ENCODE results near the gene FSCN2.
A peak's percentile ranks its signal among the peaks of the same experiment; 100 is the strongest.

Gene FSCN2, protein sequence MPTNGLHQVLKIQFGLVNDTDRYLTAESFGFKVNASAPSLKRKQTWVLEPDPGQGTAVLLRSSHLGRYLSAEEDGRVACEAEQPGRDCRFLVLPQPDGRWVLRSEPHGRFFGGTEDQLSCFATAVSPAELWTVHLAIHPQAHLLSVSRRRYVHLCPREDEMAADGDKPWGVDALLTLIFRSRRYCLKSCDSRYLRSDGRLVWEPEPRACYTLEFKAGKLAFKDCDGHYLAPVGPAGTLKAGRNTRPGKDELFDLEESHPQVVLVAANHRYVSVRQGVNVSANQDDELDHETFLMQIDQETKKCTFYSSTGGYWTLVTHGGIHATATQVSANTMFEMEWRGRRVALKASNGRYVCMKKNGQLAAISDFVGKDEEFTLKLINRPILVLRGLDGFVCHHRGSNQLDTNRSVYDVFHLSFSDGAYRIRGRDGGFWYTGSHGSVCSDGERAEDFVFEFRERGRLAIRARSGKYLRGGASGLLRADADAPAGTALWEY
- total RNA-seq, result 0 to 1.5 (median 0.85) reads per million in 4 experiments

DNA sequence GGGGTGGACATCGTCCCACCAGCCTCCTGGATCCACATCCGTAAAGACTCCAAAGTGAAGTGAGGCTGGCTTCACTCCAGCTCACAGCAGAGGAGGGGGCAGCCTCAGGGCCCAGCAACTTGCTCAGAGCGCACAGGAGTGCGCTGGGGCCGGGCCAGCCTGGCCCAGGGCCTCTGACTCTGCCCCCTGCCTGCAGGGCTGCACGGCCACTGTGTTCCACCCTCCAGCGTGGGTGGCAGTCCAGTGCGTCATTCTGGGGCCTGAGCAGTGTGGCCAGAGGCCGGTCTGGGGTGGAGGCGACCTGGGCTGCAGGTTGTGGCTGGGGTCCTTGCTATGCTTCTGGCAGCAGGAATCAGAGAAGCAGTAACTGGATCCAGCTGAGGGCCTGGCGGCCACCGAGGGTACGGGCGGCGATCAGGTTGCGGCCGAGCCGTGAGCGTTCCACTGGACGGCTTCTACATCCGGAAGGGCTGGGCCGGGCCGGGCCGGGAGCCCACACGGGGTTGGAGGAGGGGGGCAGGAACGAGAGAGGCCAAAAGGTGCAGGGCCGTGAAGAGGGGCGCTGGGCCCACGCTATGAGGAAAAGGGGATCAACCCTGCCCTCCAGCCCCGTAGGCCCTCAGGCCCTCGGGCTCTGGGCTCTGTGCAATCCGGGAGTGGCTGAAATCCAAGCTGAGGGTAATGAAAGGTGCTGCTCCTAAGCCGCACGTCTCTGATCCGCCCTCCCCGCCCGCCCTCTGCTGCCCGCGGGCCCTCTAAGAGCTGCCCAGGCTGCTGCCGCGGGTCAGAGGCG is at the start of gene FSCN2:
FSCN2 (plus strand) TSS at position 787 of the 793 bp plus-strand sequence. CDS start 155 bp downstream, outside the sequence.
- DNase-seq, result no peak

DNA sequence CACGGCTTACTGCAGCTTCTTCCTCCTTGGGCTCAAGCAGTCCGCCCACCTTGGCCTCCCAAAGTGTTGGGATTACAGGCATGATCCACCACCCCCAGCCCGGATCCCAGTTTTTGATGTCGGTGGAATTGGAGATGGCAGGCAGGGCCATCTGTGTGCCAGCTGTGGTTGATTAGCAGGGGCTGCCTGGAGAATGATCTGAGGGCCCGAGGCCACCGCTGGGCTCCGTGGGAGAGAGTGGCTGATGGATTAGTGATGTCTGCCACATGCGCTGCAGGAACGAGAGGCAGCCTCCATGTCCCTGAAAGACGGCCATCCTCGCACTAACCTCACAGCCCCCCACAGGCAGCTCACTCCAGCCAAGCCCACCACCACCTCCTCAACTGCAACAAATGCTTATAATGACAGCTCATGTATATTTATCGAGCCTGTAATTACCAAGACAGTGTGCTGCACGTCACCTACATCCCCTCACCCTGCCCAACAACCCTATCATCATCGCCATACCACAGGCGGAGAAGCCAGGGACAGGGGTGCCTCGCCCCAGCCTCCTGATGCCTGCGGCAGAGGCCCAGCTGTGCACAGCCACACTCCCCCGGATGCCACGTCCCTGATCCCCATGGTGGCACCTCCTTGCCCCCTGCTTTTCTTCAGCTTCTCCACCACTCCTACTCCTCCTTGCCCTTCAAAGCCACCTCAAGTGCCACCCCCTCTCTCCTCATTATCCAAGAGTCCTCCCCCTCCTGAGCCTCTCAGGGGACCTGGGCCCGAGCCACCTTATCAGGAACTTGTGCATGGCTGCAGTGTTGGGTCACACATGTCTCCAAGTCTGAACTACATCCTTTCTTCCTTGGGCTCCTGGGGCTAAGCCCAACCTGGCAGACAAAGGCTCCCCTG is 48.8 kb upstream of the FSCN2 start:
- DNase-seq, result no peak

DNA sequence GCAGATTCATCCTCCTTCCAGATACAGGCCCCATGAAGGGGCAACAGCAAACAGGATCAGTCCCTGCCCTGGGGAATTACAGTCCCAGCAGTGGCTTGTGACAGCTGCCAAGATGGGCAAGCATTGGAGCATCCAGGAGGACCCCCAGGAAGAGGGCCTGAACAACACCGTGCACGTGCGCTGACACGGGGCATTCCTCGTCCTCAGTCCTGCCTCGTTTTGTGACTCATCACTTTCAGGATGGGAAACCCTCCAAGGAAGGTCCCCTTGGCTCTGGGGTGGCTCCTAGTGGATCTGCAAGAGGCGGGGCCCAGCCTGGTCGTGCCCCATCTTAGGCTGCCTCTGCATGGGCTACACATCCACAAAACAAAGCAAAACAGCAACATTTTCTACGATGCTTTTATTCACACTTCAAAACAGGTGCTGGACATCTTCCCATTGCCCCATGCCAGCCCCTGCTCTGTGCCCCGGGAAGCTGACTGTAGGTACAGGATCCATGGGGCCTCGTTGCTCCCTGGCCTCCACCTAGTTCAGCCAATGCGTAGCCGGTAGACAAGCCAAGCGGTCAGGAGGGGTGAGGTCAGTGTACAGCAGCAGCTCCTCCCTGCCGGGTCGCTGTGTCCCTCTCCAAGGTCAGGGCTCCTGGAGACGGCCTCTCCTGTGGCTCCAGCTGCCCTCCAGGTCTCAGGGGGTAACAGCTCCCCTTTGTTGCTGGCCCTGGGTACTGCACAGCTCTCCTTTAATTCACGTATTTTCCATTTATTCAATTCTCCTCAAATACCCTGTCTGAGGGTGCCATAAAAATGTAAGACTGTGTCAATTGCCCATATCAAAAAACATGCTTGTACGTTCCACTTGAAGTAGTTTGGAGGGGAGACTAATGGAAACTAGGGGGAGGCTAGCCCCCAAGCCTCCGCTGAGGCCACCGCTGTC is 47.8 kb upstream of the FSCN2 start:
- no peak for DNase-seq

DNA sequence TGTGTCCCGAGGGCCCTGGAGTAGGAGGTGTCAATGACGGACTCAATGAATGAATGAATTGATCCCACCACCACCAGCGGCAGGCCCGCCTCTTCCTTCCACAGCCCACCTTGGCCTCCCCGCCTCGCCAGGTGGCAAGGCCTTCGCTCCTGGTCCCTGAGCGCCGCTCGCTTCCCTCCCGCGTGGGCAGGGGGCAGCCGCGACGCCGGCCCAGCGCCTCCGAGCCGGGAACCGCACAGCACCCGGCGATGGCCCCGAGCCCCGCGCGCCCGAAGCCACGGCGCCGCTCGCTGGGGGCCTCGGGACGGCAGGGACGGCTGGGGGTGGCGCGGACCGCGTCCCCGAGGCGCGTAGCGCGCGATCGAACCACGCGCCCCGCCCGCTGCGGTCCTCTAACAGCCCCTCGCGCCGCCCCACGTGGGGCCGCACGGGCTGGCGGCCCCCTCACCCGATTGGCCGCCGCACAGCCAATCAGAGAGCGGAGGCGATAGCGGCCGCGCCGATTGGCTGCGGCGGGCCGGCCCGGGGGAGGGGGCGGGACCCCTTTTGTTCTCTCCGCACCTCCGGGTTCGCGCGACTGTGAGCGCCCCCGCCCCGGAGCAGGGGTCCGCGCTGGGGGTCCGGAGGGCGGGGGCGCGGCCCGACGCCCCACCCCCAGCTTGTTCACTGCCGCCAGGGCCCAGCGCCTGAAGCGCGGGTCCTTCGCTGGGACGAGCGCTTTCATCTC is 46.9 kb upstream of the FSCN2 start:
- DNase-seq, result peak; percentile 64

DNA sequence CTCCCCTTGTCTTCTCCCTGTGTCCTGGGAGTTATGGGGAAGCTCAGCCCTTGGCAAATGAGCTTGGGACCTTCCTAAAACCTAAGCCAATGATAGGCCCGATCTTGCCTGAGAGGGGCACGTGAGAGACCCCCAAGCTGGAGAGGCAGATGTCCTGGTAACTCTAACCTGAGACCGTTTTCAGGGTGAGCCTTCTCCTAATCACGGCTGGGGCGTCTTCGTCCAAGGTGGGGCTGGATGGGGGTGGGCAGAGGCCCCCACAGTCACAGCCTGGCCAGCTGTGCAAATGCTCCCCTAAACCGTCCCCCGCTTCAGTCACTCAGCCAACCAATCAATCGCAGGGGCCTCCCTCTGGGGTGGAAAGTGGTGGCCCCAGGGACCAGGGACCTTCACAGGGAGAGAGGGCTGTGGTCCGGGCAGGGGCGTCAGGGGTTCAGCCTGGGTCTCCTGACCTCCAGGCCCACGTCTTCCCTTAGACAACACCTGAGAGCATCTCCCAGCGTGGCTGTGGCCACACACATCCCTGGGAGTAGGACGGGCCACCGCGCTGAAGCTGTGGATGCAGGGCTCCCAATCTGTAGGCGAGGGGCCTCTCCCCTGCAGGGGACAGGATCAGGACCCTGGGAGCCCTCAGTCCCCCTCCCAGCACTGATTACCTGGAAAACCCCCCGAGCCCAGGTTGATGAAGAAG is 46.2 kb upstream of the FSCN2 start:
- no peak for DNase-seq

DNA sequence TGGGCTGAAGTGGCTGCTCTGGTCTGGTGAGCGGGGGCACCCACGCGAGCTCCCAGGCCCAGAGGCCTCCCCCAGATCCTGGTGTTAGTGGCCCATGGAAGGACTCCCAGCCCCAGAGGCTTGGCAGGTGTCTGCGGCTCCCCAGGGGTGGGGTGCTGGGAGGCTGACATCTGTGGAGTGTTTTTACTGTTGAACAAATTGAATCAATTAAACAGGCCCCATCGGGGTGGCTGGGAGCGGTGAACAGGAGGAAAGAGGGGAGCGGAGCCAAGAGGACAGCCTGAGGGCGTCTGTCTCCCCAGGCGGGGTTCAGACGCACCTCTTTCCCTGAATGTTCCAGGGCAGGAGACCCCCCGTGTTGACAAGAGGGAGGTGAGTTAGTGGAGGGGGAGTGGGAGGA is 45.5 kb upstream of the FSCN2 start:
- no peak for DNase-seq

DNA sequence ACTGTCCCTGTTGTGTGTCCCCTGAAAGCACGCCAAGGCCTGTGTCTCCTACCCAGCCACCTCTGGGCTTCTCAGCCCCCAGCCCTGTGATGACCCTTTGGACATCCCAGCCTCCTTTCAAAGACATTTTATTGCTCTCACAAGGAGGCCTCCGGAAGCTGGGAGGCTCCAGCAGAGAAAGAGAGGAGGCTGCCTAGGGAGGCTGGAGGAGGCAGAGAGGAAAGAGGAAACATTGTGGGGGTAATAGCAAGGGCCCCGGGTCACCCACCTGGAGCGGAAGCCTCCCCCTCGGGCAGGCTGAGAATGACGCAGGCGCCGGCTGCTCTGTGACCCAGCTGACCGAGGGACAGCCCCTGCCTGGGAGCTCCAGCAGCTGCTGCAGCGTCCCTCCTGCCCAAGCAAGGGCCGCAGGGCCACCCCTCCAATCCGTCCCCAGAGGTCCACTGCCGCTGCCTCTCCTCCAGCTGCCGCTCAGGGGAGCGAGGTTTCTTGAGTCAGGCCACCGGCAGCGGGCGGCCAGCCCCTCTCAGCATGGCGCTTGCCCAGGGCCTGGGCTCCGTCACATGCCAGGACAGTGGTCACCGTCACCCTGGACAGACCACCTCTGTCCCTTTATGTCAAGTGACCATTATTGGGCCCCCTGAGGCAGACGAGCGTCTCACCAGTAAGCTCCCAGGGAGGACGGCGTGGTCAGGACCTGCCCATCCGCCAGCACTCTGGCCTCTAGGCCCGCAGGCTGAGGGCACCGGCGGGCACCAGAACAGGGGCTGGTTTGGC is 44.9 kb upstream of the FSCN2 start:
- DNase-seq, result no peak

DNA sequence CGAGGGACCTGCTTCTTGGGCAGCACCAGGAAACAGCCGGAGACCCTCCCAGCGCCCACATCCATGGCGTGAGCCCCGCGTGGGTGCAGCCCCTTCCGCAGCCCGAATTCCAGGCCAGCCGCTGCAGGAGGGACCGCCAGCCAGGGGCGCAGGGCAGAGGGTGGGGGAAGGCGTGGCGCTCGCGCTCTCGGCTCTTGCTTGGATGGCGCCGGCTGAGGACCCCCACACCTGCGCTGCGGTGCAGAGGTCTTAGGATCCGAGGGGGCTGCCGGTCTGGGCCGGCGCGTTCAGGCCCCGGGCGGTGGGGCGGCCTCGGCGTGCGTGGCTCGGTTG is 44.3 kb upstream of the FSCN2 start:
- no peak for DNase-seq

DNA sequence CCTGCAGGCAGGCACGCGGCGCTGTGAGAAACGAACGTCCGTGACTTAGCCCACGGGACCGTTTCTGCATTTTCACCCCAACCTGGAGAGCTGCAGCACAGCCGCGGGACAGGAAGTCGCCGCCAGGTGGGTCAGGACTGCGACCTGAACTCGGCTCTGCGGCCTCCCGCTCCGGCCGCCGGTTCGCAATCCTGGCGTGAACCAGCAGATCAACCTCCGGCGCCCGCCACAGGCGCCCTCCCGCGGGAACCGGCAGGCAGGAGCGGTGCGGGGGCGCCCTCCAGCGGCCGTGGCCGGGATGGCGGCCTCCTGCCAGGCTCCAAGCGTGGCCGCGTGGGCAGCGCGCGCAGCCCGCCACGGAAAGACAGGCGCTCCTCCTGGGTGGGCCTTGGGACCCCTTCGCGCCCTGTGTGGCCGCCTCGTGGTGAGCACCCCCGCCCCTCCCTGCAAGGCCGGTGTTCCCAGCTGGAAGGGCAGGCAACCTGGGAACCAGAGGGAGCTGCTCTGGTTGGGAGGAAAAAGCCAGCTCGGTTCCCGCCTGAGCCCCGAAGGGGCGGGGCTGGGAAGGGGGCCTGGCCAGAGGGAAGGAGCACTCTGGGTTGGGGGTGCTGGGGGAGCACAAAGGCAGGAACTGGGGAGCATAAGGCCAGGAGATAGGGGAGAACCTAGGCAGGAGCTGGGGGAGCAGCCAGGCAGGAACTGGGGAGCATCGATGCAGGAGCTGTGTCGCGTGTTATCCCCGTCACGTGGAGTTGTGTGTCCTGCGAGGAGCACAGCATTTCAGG is 43.8 kb upstream of the FSCN2 start:
- DNase-seq, result peak; percentile 75

DNA sequence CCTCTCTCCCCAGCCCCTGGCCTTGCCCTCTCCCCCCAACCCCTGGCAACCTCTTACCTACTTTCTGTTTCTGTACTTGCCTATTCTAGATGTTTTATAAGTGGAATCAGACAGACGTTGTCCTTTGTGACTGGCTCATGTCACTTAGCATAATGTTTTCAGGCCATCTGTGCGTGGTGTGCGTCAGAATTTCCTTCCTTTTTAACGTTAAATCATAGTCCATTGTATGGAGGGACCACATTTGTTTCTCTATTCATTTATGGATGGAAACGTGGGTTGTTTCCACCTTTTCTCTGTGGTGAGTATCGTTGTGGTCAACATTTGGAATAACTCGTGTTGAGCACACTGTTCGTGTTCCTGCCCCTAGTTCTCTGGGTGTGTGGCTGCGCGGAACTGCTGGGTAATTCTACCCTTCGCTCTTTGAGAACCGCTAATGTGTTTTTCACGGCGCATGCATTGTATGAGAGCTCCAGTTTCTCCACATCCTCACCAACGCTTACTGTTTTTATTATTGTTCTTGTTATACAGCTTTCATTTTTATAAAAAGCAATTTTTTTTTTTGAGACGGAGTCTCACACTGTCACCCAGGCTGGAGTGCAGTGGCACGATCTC is 41.9 kb upstream of the FSCN2 start:
- no peak for DNase-seq

DNA sequence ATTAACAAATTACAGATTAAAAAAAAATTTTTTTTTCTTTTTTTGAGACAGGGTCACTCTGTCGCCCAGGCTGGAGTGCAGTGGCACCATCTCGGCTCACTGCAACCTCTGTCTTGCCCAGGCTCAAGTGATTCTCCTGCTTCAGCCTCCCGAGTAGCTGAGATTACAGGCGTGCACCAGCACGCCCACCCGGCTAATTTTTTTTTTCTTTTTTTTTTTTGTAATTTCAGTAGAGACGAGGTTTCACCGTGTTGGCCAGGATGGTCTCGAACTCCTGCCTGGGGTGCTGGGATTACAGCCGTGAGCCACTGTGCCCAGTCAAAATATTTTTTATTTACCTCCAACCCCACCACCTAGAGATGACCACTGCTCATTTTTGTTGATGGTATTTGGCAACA is 41.1 kb upstream of the FSCN2 start:
- DNase-seq, result no peak

DNA sequence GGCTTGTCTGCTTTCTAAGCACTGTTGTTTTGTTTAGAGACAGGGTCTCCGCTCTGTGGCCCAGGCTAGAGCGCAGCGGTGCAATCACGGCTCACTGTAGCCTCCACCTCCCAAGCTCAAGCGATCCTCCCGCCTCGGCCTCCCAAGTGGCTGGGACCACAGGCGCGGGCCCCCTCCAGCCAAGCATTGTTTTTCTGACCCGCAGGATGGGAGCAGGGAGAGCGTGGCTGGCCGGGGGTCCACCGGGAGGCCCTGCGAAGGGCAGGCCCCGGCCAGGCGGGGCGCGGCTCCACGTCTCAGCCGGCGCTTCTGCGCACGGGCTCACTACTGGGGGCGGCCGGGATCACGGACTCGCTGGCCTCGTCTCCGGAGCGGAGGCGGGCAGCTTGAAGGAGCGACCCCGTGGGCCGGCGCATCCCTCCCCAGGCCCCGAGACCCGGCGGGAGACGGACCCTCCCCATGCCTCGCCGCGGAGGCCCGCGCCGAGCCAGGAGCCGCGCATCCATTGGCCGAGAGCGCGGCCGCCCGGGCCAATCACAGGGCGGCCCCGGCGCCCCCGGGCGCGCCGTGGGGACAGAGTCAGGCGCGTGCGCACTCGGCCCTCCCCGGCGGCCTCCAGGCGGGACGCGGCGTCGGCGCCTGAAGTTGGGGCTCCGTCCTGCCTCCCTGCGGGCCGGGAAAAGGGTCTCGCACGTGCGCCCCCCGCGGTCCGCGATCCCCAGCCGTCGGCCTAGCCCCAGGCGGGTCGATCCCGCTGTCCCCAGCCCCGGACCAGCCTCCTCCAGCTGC is 40.5 kb upstream of the FSCN2 start:
- peak; percentile 74 for DNase-seq

DNA sequence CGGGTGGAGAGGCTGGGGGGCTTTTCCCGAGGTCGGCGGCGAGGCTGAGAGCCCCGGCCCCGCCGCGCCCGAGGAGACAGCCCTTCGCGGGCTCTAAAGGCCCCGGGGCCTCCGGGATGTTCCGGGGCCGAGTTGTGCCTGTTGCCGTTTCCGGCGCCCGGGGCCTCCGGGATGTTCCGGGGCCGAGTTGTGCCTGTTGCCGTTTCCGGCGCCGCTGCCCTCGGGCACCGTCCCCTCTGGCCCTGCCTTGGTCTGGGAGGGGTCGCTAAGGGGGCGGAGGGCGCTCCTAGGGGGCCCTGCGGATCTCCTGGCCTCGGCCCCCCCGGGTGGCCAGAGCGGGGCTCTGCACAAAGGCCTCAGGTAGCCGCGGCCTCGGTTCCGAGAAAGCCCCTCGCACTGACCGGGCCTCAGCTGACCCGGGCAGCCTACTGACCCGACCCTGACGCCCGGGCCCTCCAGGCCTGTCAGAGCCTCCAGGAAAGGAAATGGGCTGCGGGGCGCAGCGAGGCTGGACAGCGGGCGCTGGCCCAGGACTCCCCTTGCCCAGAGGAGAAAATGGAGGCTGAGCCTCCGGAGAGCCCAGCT is 39.8 kb upstream of the FSCN2 start:
- DNase-seq, result no peak

DNA sequence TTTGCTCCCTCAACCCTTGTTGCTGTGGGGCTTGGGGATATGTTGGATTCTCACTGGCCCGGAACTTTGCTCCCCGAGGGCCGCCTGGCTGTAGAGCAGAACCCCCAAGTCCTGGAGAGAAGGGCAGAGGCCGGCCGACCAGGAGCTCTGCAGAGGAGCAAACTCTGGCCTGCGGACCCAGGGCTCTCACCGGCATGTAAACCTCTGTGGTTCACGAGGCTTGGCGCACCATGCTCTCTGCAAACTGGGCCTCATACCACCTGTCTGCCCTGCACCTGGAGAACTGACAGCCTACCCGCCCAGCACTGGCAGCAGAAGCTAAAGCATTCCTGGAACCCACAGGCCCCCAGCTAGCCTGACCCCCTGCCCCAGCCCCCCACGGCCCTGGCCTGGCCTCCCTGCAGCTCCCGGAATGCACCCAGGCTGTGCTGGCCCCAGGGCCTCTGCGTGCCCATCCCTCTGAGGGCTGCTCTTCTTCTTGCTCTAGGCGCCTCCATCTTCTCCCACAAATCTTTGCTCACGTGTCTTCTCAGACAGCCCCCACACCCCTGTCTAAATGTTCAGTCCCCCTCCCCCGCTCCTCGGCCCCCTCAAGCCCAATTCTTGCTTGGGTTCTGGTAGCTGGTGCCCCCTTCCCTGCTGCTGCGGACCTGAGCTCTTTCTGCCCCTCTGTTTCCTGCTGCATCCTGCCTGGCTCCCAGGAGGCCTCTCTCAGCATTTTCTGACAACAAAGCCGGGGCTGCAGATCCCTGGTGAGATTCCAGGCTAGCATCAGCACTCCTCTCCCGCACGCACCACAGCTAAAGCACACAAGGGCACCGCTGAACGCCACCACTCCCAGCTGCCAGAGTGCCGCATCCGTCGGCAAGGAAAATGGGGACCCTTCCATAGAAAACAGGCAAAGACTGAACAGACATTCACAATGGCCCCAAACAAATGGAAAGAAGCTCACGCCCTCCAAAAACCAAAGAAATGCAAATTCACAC is 38.9 kb upstream of the FSCN2 start:
- DNase-seq, result no peak

Data from effector CD8-positive, alpha-beta T cell (primary cell).